Neural progenitor cell (in vitro differentiated cells): ENCODE data around the gene EME2. TPM values are rescaled to one million over a fixed set of nuclear protein-coding genes. Genes with fewer than 3 reads are reported as not detected.

Source experiments
- DNase-seq: peaks from one replicate; pipeline ENCODE4 v3.0.0-alpha.2; 2016; ENCODE audit warnings: low spot score
- H2AFZ ChIP-seq: fragments of 200-600 bp; sonication (generic); replicated peaks from 2 replicates; pipeline ENCODE4 v1.6.1; 2016; ENCODE audit warnings: antibody characterized with exemption
- H3F3A ChIP-seq: fragments of 200-600 bp; sonication (generic); 2 replicates; pipeline ENCODE4 v1.6.1; 2016; ENCODE audit warnings: antibody characterized with exemption, low read depth
- H3K27ac ChIP-seq: fragments of 200-600 bp; sonication (generic); 2 replicates; pipeline ENCODE4 v1.5.1; 2016; ENCODE audit warnings: mild to moderate bottlenecking
- H3K27me3 ChIP-seq: fragments of 200-600 bp; sonication (generic); 2 replicates; pipeline ENCODE4 v1.6.1; 2016; ENCODE audit warnings: mild to moderate bottlenecking, moderate library complexity
- H3K36me3 ChIP-seq: fragments of 200-600 bp; sonication (generic); 2 replicates; pipeline ENCODE4 v1.5.1; 2016
- H3K4me1 ChIP-seq: fragments of 200-600 bp; sonication (generic); 2 replicates; pipeline ENCODE4 v1.6.1; 2016; ENCODE audit warnings: mixed run types
- H3K4me2 ChIP-seq: fragments of 200-600 bp; sonication (generic); 2 replicates; pipeline ENCODE4 v1.6.1; 2016
- H3K4me3 ChIP-seq: fragments of 200-600 bp; sonication (generic); 2 replicates; pipeline ENCODE4 v1.5.1; 2016
- H3K79me2 ChIP-seq: fragments of 200-600 bp; sonication (generic); 2 replicates; pipeline ENCODE4 v1.6.1; 2016; ENCODE audit warnings: low read depth
- H3K9ac ChIP-seq: fragments of 200-600 bp; sonication (generic); 2 replicates; pipeline ENCODE4 v1.6.1; 2016
- H3K9me3 ChIP-seq: fragments of 200-600 bp; sonication (generic); 2 replicates; pipeline ENCODE4 v1.5.1; 2016; ENCODE audit warnings: low read depth
- H4K20me1 ChIP-seq: fragments of 200-600 bp; sonication (generic); 2 replicates; pipeline ENCODE4 v1.6.1; 2016; ENCODE audit warnings: low read depth
- H3K27ac Mint-ChIP-seq: 3 replicates; pipeline ENCODE4 v1.8.0; 2021; ENCODE audit warnings: mixed read lengths
- H3K27me3 Mint-ChIP-seq: 2 replicates; pipeline ENCODE4 v1.8.0; 2022; ENCODE audit warnings: low read depth, mild to moderate bottlenecking, inconsistent platforms, moderate library complexity, mixed read lengths; ENCODE audit not compliant: insufficient read depth
- H3K36me3 Mint-ChIP-seq: 3 replicates; pipeline ENCODE4 v1.8.0; 2021; ENCODE audit warnings: mixed read lengths
- H3K4me1 Mint-ChIP-seq: 3 replicates; pipeline ENCODE4 v1.8.0; 2021; ENCODE audit warnings: mixed read lengths
- H3K4me3 Mint-ChIP-seq: 3 replicates; pipeline ENCODE4 v1.8.0; 2021; ENCODE audit warnings: mild to moderate bottlenecking, moderate library complexity, mixed read lengths
- H3K9me3 Mint-ChIP-seq: 3 replicates; pipeline ENCODE4 v1.8.0; 2020; ENCODE audit warnings: mixed read lengths
- CTCF ChIP-seq: fragments of 200-600 bp; sonication (generic); IDR thresholded peaks from 2 replicates; pipeline ENCODE4 v1.5.1; 2017; ENCODE audit warnings: antibody characterized with exemption, mild to moderate bottlenecking
- EZH2 ChIP-seq: fragments of 200-600 bp; sonication (generic); IDR thresholded peaks from 2 replicates; pipeline ENCODE4 v1.6.1; 2017; ENCODE audit warnings: antibody characterized with exemption, mild to moderate bottlenecking, moderate library complexity
- EZH2phosphoT487 ChIP-seq: fragments of 200-600 bp; sonication (generic); IDR thresholded peaks from 2 replicates; pipeline ENCODE4 v1.6.1; 2017; ENCODE audit warnings: antibody characterized with exemption
- total RNA-seq: library from RNA; depleted of rRNA; stranded (reverse); fragments of >200 nt; gene quantifications from 2 replicates; pipeline ENCODE4 v1.2.3, GENCODE V29; 2015; ENCODE audit warnings: low replicate concordance

The EME2 gene
- total RNA-seq, 1 donor from 2014 or later: 2.3 TPM

GRCh38 chr16:1779741-1780676 lies 7.4 kb downstream of the EME2 start:
- Histone ChIP-seq H3K4me3 (no peak overlapping the region), H3K79me2 (peaks cover 35% of the 10 kb centered on the region), H3F3A (peaks cover 16% of the 10 kb centered on the region), H3K4me1 (peaks cover 6% of the 10 kb centered on the region), H3K27ac (no peak overlapping the region), H3K9ac (no peak overlapping the region), H2AFZ (no peak overlapping the region), H3K9me3 (no peaks in the 10 kb centered on the region), H3K4me2 (no peak overlapping the region), H4K20me1 (peaks cover 50% of the 10 kb centered on the region), H3K36me3 (no peaks in the 10 kb centered on the region), H3K27me3 (no peaks in the 10 kb centered on the region)
- peak overlapping the region; percentile 90 for H3K4me3 Mint-ChIP-seq
- H3K9me3 Mint-ChIP-seq: no peaks in the 10 kb centered on the region
- no peaks in the 10 kb centered on the region for H3K36me3 Mint-ChIP-seq
- DNase-seq: no peak
- no peak overlapping the region for H3K27ac Mint-ChIP-seq
- H3K27me3 Mint-ChIP-seq: peaks cover 9% of the 10 kb centered on the region
- TF ChIP-seq EZH2phosphoT487 (no peak), CTCF (no peak), EZH2 (no peak)
- H3K4me1 Mint-ChIP-seq: peaks cover 13% of the 10 kb centered on the region

- Histone ChIP-seq H2AFZ (no peak overlapping the region), H3K27me3 (no peaks in the 10 kb centered on the region), H3K9me3 (no peaks in the 10 kb centered on the region), H3K4me3 (no peak overlapping the region), H3K4me2 (no peak overlapping the region), H4K20me1 (peaks cover 56% of the 10 kb centered on the region), H3F3A (peaks cover 16% of the 10 kb centered on the region), H3K79me2 (peaks cover 41% of the 10 kb centered on the region), H3K4me1 (peaks cover 6% of the 10 kb centered on the region), H3K36me3 (no peaks in the 10 kb centered on the region), H3K27ac (no peak overlapping the region), H3K9ac (no peak overlapping the region)
- no peaks in the 10 kb centered on the region for H3K36me3 Mint-ChIP-seq
- peaks cover 15% of the 10 kb centered on the region for H3K4me1 Mint-ChIP-seq
- DNase-seq: no peak
- no peaks in the 10 kb centered on the region for H3K9me3 Mint-ChIP-seq
- peak overlapping the region; percentile 90 for H3K4me3 Mint-ChIP-seq
- TF ChIP-seq CTCF: no peak
- H3K27ac Mint-ChIP-seq: no peak overlapping the region
- H3K27me3 Mint-ChIP-seq: peaks cover 9% of the 10 kb centered on the region
Observed at GRCh38 chr16:1780677-1781072, 8.1 kb downstream of the EME2 start.

GRCh38 chr16:1781254-1781653 lies 8.6 kb downstream of the EME2 start:
- Histone ChIP-seq H3K36me3 (no peaks in the 10 kb centered on the region), H3F3A (peaks cover 16% of the 10 kb centered on the region), H3K79me2 (peaks cover 43% of the 10 kb centered on the region), H3K4me1 (peaks cover 6% of the 10 kb centered on the region), H4K20me1 (peaks cover 56% of the 10 kb centered on the region), H2AFZ (no peak overlapping the region), H3K27me3 (no peaks in the 10 kb centered on the region), H3K27ac (no peak overlapping the region), H3K9me3 (no peaks in the 10 kb centered on the region), H3K9ac (no peak overlapping the region), H3K4me2 (peak overlapping the region; percentile 97), H3K4me3 (peak overlapping the region; percentile 95)
- Mint-ChIP-seq H3K27ac (no peak overlapping the region), H3K4me3 (peak overlapping the region; percentile 90), H3K36me3 (no peaks in the 10 kb centered on the region), H3K27me3 (peaks cover 10% of the 10 kb centered on the region), H3K9me3 (no peaks in the 10 kb centered on the region), H3K4me1 (peaks cover 15% of the 10 kb centered on the region)
- DNase-seq: no peak
- TF ChIP-seq EZH2phosphoT487 (no peak), CTCF (no peak)
